K562 (cell line): ENCODE measurements around the gene C22orf31. TPM values are rescaled to one million over a fixed set of nuclear protein-coding genes. Genes with fewer than 3 reads are reported as not detected.

Experiments used
- ATF1 ChIP-seq, 2 experiments: fragments of 450-650 bp in 1 of 2; IDR thresholded peaks; 2 replicates each; pipeline ENCODE4 v1.6.1; 2016; ENCODE audit warnings: missing compliant biosample characterization in 1 of 2, missing genetic modification characterization in 1 of 2
- CBFA2T3 ChIP-seq: fragments of 450-650 bp; IDR thresholded peaks from 2 replicates; pipeline ENCODE4 v1.6.1; 2017
- CTBP1 ChIP-seq: fragments of 450-650 bp; IDR thresholded peaks from 2 replicates; pipeline ENCODE4 v1.6.1; 2016; ENCODE audit warnings: borderline replicate concordance
- DPF2 ChIP-seq: fragments of 450-650 bp; IDR thresholded peaks from 2 replicates; pipeline ENCODE4 v1.6.1; 2016
- ELF1 ChIP-seq: fragments of 200-800 bp; sonication (Bioruptor generic); IDR thresholded peaks from 2 replicates; pipeline ENCODE4 v1.6.1; 2016; ENCODE audit warnings: missing genetic modification characterization, missing compliant biosample characterization
- ETV1 ChIP-seq: fragments of 450-650 bp; conservative IDR thresholded peaks from 2 replicates; pipeline ENCODE4 v1.6.1; 2016; ENCODE audit warnings: missing genetic modification characterization, control low read depth, low read depth, missing compliant biosample characterization
- GABPA ChIP-seq: fragments of 200-800 bp; sonication (Bioruptor generic); conservative IDR thresholded peaks from 2 replicates; pipeline ENCODE4 v1.6.1; 2016; ENCODE audit warnings: low read depth, missing genetic modification characterization, missing compliant biosample characterization
- NR4A1 ChIP-seq, 2 experiments: fragments of 250-450 bp in 1 of 2; fragments of 450-650 bp in 1 of 2; sonication (Bioruptor Pico) in 1 of 2; IDR thresholded peaks; 2 replicates each; pipeline versions ENCODE4 v1.4.0 to v1.6.1; 2016 to 2020; ENCODE audit warnings: mild to moderate bottlenecking in 2 of 2, missing compliant biosample characterization in 1 of 2, missing genetic modification characterization in 1 of 2, moderate library complexity in 1 of 2
- SOX6 ChIP-seq: fragments of 450-650 bp; IDR thresholded peaks from 2 replicates; pipeline ENCODE4 v1.6.1; 2014; ENCODE audit warnings: mild to moderate bottlenecking
- ZEB2 ChIP-seq: fragments of 450-650 bp; IDR thresholded peaks from 2 replicates; pipeline ENCODE4 v1.6.1; 2016
- ZKSCAN3 ChIP-seq: fragments of 250-450 bp; sonication (Bioruptor Pico); IDR thresholded peaks from 2 replicates; pipeline ENCODE4 v1.4.0; 2020
- polyA plus RNA-seq, 8 experiments: library from polyadenylated mRNA; depleted of rRNA in 4 of 8; stranded (reverse) in 5 of 8; unstranded in 3 of 8; fragments of >200 nt; fragmentation: Nextera tagmentation in 2 of 8; fragmentation: Illumina TruSeq in 1 of 8; extraction: Ambion mirVana in 2 of 8; extraction: Trizol in 1 of 8; gene quantifications; 2 replicates each; pipeline versions ENCODE4 v1.2.1 to v1.2.3, GENCODE V29; 2011 to 2014; ENCODE audit warnings: inconsistent platforms in 1 of 8, missing spikeins in 1 of 8
- total RNA-seq, 7 experiments: library from RNA; depleted of rRNA in 6 of 7; stranded (reverse); fragments of >200 nt in 6 of 7; fragmentation: Illumina TruSeq in 2 of 7; extraction: Trizol in 2 of 7; gene quantifications; 2 replicates each; pipeline versions ENCODE4 v1.2.1 to v1.2.3, GENCODE V29; 2011 to 2021; ENCODE audit warnings: low replicate concordance in 1 of 7
- TF ChIP-seq, protein P1 (sequence below), 3 experiments: IDR thresholded peaks in 2 of 3; conservative IDR thresholded peaks in 1 of 3; 2 replicates each; pipeline ENCODE4 v1.5.1; 2011 to 2012; ENCODE audit warnings: low read length in 3 of 3, mild to moderate bottlenecking in 3 of 3, control low read depth in 2 of 3, improper control_type of control experiment in 1 of 3, inconsistent platforms in 1 of 3, low read depth in 1 of 3, mixed read lengths in 1 of 3, moderate library complexity in 1 of 3; ENCODE audit not compliant: insufficient read depth in 2 of 3

Gene C22orf31
- total and polyA plus RNA-seq, 9 of the 15 experiments (the other 6 are each of a cell fraction or from before 2014, with no cell fraction given): not detected

DNA sequence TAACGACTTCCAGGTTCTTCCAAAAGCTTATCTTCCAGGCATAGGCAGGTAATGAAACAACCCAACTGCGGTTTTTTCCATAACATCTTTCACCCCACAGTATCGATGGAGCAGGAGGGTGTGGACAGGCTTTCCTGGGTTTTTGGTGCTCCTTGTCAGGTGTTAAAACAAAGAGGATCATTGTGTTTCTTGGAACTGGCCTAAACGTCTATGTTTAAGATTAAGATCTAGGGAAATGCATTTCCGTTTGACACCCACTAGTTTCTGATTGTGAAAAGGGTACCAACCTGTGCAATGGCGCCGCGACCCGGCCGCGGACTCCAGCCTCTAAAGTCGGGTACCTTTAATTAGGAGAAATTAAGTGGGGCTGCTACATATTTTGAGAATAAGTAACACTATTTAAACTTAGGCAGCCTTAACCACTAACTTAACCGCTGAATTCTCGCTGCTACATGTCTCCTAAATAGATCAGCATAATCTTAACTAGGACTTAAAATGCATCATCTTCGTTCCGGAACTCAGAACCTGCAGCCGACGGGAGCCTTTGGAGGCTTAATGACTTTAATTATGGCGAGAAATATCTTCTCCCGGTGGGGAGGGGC, 31.5 kb downstream of the C22orf31 start (continued):
- TF ChIP-seq ETV1 (tag) (peak; percentile 46), ELF1 (tag) (no peak), CTBP1 (peak; percentile 51; the same call in 1 of the 2 replicates), CBFA2T3 (0 out of 2 replicates have a peak, but pooled peaks have one; percentile 9), NR4A1 (CRISPR knock-in tag; IDR thresholded peaks at IDR 0.05) (no peak), NR4A1 (tag; IDR thresholded peaks at IDR 0.05) (no peak), DPF2 (0 out of 2 replicates have a peak, but pooled peaks have one; percentile 14), GABPA (peak; percentile 31; the same call in 1 of the 2 replicates), SOX6 (0 out of 2 replicates have a peak, but pooled peaks have one; percentile 11), ZEB2 (peak; percentile 63; the same call in 1 of the 2 replicates), ZKSCAN3 (CRISPR knock-in tag) (no peak), ATF1 (CRISPR knock-in tag; IDR thresholded peaks at IDR 0.05) (no peak), ATF1 (tag; IDR thresholded peaks at IDR 0.05) (0 out of 2 replicates have a peak, but pooled peaks have one; percentile 11)
- TF ChIP-seq, protein P1, sequence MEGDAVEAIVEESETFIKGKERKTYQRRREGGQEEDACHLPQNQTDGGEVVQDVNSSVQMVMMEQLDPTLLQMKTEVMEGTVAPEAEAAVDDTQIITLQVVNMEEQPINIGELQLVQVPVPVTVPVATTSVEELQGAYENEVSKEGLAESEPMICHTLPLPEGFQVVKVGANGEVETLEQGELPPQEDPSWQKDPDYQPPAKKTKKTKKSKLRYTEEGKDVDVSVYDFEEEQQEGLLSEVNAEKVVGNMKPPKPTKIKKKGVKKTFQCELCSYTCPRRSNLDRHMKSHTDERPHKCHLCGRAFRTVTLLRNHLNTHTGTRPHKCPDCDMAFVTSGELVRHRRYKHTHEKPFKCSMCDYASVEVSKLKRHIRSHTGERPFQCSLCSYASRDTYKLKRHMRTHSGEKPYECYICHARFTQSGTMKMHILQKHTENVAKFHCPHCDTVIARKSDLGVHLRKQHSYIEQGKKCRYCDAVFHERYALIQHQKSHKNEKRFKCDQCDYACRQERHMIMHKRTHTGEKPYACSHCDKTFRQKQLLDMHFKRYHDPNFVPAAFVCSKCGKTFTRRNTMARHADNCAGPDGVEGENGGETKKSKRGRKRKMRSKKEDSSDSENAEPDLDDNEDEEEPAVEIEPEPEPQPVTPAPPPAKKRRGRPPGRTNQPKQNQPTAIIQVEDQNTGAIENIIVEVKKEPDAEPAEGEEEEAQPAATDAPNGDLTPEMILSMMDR (IDR thresholded peaks at IDR 0.05 in 2 of 3, conservative IDR thresholded peaks at IDR 0.05 in 1 of 3; ENCODE audit: insufficient read depth in 2 of 3, low read depth in 1 of 3, low read length in 3 of 3): 0 out of 6 replicates have a peak, but pooled peaks of 1 of the 3 experiments have one; percentile 8
